Liver (tissue), 9 donors: ENCODE data around the gene ZNF446. TPM values are rescaled to one million over a fixed set of nuclear protein-coding genes. Genes with fewer than 3 reads are reported as not detected.

Experiments
- DNase-seq: peaks from one replicate; pipeline ENCODE4 v3.0.0-alpha.2; 2017; ENCODE audit warnings: low spot score
- H3K27ac ChIP-seq, 2 donors: one replicate each; pipeline ENCODE4 v1.7.0; 2013; ENCODE audit warnings: inconsistent platforms in 2 of 2, low read length in 2 of 2, control low read depth in 1 of 2, low read depth in 1 of 2, mild to moderate bottlenecking in 1 of 2
- H3K27me3 ChIP-seq, 4 donors: one replicate each; pipeline versions ENCODE4 v1.6.1 to v1.7.0; 2013; ENCODE audit warnings: low read length in 3 of 4, inconsistent platforms in 1 of 4, mild to moderate bottlenecking in 1 of 4, moderate library complexity in 1 of 4; ENCODE audit not compliant: control insufficient read depth in 4 of 4, insufficient read depth in 4 of 4
- H3K36me3 ChIP-seq, 4 donors: one replicate each; pipeline versions ENCODE4 v1.6.1 to v1.7.0; 2013; ENCODE audit warnings: low read length in 3 of 4, mild to moderate bottlenecking in 3 of 4, low read depth in 1 of 4, moderate library complexity in 1 of 4; ENCODE audit not compliant: control insufficient read depth in 4 of 4, insufficient read depth in 3 of 4
- H3K4me1 ChIP-seq, 4 donors: one replicate each; pipeline versions ENCODE4 v1.6.1 to v1.7.0; 2013; ENCODE audit warnings: low read length in 3 of 4, mild to moderate bottlenecking in 3 of 4, moderate library complexity in 1 of 4; ENCODE audit not compliant: control insufficient read depth in 4 of 4, insufficient read depth in 4 of 4
- H3K4me3 ChIP-seq, 3 donors: one replicate each; pipeline versions ENCODE4 v1.6.1 to v1.7.0; 2013; ENCODE audit warnings: low read length in 3 of 3, control low read depth in 1 of 3, low read depth in 1 of 3, mild to moderate bottlenecking in 1 of 3
- H3K9ac ChIP-seq, 2 donors: one replicate each; pipeline ENCODE4 v1.7.0; 2013; ENCODE audit warnings: low read length in 2 of 2, mild to moderate bottlenecking in 2 of 2, moderate library complexity in 2 of 2, control low read depth in 1 of 2, low read depth in 1 of 2
- H3K9me3 ChIP-seq, 4 donors: one replicate each; pipeline versions ENCODE4 v1.6.1 to v1.7.0; 2013; ENCODE audit warnings: low read length in 3 of 4; ENCODE audit not compliant: control insufficient read depth in 4 of 4
- FOXA1 ChIP-seq: IDR thresholded peaks from 2 replicates; pipeline ENCODE4 v1.6.1; 2016; ENCODE audit warnings: antibody characterized with exemption
- HNF4A ChIP-seq, 2 donors: conservative IDR thresholded peaks; 2 replicates each; pipeline ENCODE4 v1.6.1; 2016; ENCODE audit warnings: antibody characterized with exemption in 2 of 2, mild to moderate bottlenecking in 2 of 2
- JUND ChIP-seq, 2 donors: IDR thresholded peaks; 2 replicates each; pipeline ENCODE4 v1.6.1; 2016; ENCODE audit warnings: antibody characterized with exemption in 2 of 2
- NR2F2 ChIP-seq: IDR thresholded peaks from 2 replicates; pipeline ENCODE4 v1.6.1; 2016; ENCODE audit warnings: antibody characterized with exemption
- RXRA ChIP-seq, 2 donors: IDR thresholded peaks; 2 replicates each; pipeline ENCODE4 v1.6.1; 2017 to 2018; ENCODE audit warnings: antibody characterized with exemption in 2 of 2, mild to moderate bottlenecking in 1 of 2
- SP1 ChIP-seq: IDR thresholded peaks from 2 replicates; pipeline ENCODE4 v1.6.1; 2018; ENCODE audit warnings: antibody characterized with exemption, mild to moderate bottlenecking
- WGBS: extraction: QIAGEN DNeasy Blood & Tissue Kit; methylation state at CpG from one replicate; pipeline ENCODE4 v1.1.7; 2013; 5-methylcytosine and 5-hydroxymethylcytosine counted together
- polyA plus RNA-seq, 2 donors: library from polyadenylated mRNA; stranded (reverse) in 1 of 2; unstranded in 1 of 2; fragments of 200-250 nt in 1 of 2; fragments of >200 nt in 1 of 2; fragmentation: Nextera tagmentation in 1 of 2; extraction: Ambion mirVana in 1 of 2; gene quantifications; one replicate each; pipeline versions ENCODE4 v1.2.1 to v1.2.3, GENCODE V29; 2013 to 2015
- total RNA-seq, 2 donors: library from RNA; depleted of rRNA; stranded (reverse); fragments of >200 nt; gene quantifications; one replicate each; pipeline ENCODE4 v1.2.3, GENCODE V29; 2014
- TF ChIP-seq, protein P1 (sequence below): IDR thresholded peaks from 2 replicates; pipeline ENCODE4 v1.6.1; 2016; ENCODE audit warnings: antibody characterized with exemption
- TF ChIP-seq, protein P2 (sequence below): IDR thresholded peaks from 2 replicates; pipeline ENCODE4 v1.6.1; 2016; ENCODE audit warnings: antibody characterized with exemption, mild to moderate bottlenecking
- TF ChIP-seq, protein P3 (sequence below): fragments of 150-350 bp; IDR thresholded peaks from 2 replicates; pipeline ENCODE4 v1.5.1; 2017; ENCODE audit warnings: improper control_type of control experiment, low read depth, low read length; ENCODE audit not compliant: missing input control
- TF ChIP-seq, protein P4 (sequence below): IDR thresholded peaks from 2 replicates; pipeline ENCODE4 v1.6.1; 2016; ENCODE audit warnings: antibody characterized with exemption
- donor health status: healthy.
- donor health status: healthy.
- donor health status: healthy.
- donor health status: healthy.
- donor health status: healthy.

Gene ZNF446
- total and polyA plus RNA-seq, 4 donors, result 2.8 to 4.8 (median 3.9) TPM

DNA sequence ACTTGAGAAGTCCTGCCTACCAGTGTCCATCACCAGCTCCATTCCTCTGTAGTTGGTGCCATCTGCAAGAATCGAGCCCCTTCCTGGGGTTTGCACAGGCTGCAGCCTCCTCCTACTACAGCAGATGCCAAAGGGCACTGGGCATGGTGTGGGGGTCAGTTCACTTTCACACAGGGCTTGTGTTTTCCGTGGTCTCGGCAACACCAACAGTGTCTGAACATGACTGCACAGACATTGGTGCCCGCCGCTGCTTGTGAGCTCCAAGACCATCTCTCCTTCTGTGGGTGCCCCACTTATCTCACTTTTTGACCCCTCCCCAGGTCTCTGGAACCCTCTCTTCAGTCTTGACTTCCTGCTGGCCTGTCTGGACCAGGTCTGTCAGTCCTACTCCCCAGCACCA, 15.2 kb downstream of the ZNF446 start:
- H3K4me1 ChIP-seq, result no peaks in the 10 kb centered on the region
- H3K4me3 ChIP-seq, result no peak overlapping the region
- DNase-seq, result peak; percentile 30
- no peaks in the 10 kb centered on the region for H3K9me3 ChIP-seq
- TF ChIP-seq RXRA (IDR thresholded peaks at IDR 0.05) (no peak), JUND (IDR thresholded peaks at IDR 0.05) (no peak), SP1 (no peak), HNF4A (conservative IDR thresholded peaks at IDR 0.05) (no peak), FOXA1 (no peak), NR2F2 (no peak)
- TF ChIP-seq, protein P1, sequence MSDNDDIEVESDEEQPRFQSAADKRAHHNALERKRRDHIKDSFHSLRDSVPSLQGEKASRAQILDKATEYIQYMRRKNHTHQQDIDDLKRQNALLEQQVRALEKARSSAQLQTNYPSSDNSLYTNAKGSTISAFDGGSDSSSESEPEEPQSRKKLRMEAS, result no peak
- TF ChIP-seq, protein P2, sequence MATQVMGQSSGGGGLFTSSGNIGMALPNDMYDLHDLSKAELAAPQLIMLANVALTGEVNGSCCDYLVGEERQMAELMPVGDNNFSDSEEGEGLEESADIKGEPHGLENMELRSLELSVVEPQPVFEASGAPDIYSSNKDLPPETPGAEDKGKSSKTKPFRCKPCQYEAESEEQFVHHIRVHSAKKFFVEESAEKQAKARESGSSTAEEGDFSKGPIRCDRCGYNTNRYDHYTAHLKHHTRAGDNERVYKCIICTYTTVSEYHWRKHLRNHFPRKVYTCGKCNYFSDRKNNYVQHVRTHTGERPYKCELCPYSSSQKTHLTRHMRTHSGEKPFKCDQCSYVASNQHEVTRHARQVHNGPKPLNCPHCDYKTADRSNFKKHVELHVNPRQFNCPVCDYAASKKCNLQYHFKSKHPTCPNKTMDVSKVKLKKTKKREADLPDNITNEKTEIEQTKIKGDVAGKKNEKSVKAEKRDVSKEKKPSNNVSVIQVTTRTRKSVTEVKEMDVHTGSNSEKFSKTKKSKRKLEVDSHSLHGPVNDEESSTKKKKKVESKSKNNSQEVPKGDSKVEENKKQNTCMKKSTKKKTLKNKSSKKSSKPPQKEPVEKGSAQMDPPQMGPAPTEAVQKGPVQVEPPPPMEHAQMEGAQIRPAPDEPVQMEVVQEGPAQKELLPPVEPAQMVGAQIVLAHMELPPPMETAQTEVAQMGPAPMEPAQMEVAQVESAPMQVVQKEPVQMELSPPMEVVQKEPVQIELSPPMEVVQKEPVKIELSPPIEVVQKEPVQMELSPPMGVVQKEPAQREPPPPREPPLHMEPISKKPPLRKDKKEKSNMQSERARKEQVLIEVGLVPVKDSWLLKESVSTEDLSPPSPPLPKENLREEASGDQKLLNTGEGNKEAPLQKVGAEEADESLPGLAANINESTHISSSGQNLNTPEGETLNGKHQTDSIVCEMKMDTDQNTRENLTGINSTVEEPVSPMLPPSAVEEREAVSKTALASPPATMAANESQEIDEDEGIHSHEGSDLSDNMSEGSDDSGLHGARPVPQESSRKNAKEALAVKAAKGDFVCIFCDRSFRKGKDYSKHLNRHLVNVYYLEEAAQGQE, result no peak
- TF ChIP-seq, protein P3, sequence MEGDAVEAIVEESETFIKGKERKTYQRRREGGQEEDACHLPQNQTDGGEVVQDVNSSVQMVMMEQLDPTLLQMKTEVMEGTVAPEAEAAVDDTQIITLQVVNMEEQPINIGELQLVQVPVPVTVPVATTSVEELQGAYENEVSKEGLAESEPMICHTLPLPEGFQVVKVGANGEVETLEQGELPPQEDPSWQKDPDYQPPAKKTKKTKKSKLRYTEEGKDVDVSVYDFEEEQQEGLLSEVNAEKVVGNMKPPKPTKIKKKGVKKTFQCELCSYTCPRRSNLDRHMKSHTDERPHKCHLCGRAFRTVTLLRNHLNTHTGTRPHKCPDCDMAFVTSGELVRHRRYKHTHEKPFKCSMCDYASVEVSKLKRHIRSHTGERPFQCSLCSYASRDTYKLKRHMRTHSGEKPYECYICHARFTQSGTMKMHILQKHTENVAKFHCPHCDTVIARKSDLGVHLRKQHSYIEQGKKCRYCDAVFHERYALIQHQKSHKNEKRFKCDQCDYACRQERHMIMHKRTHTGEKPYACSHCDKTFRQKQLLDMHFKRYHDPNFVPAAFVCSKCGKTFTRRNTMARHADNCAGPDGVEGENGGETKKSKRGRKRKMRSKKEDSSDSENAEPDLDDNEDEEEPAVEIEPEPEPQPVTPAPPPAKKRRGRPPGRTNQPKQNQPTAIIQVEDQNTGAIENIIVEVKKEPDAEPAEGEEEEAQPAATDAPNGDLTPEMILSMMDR, result no peak
- TF ChIP-seq, protein P4, sequence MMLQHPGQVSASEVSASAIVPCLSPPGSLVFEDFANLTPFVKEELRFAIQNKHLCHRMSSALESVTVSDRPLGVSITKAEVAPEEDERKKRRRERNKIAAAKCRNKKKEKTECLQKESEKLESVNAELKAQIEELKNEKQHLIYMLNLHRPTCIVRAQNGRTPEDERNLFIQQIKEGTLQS, result no peak
- no peak overlapping the region for H3K27ac ChIP-seq
- H3K27me3 ChIP-seq, result no peaks in the 10 kb centered on the region
- H3K36me3 ChIP-seq, result no peaks in the 10 kb centered on the region
- WGBS, result 94% methylated on average over 5 of the region's 5 CpGs
- H3K9ac ChIP-seq, result no peak overlapping the region

DNA sequence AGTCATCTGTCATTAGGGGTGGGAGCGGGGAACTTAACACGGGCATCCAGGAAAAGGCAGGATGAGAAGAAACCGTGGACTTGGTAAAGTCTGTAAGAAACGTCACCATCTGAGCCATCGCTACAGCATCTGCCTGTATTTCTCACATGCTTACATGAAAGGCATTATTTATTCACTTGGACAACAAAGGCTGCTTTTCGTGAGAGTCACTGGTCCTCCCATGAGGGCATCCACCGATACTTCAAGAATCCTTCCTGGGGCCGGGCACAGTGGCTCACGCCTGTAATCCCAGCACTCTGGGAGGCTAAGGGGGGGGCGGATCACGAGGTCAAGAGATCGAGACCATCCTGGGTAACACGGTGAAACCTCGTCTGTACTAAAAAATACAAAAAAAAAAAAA, 16.1 kb downstream of the ZNF446 start:
- DNase-seq, result no peak
- Histone ChIP-seq H3K9me3 (no peaks in the 10 kb centered on the region), H3K27ac (no peak overlapping the region), H3K36me3 (no peaks in the 10 kb centered on the region), H3K4me1 (no peaks in the 10 kb centered on the region), H3K27me3 (no peaks in the 10 kb centered on the region), H3K4me3 (no peak overlapping the region), H3K9ac (no peak overlapping the region)
- WGBS, result 94% methylated on average over 14 of the region's 14 CpGs
- TF ChIP-seq, protein P3, result no peak
- TF ChIP-seq SP1 (no peak), HNF4A (conservative IDR thresholded peaks at IDR 0.05) (no peak)
